B cell (primary cell): ENCODE data around the gene IKZF2.

ENCODE experiments used
- EZH2 ChIP-seq: IDR thresholded peaks from 2 replicates; pipeline ENCODE4 v1.6.1; 2012; ENCODE audit warnings: borderline replicate concordance, low read depth, mild to moderate bottlenecking, moderate library complexity, low read length; ENCODE audit not compliant: insufficient read depth, poor library complexity, severe bottlenecking
- TF ChIP-seq, protein P1 (sequence below): fragments of 200-600 bp; IDR thresholded peaks from one replicate; pipeline ENCODE4 v1.8.0; 2022; ENCODE audit warnings: antibody characterized with exemption, mild to moderate bottlenecking

DNA sequence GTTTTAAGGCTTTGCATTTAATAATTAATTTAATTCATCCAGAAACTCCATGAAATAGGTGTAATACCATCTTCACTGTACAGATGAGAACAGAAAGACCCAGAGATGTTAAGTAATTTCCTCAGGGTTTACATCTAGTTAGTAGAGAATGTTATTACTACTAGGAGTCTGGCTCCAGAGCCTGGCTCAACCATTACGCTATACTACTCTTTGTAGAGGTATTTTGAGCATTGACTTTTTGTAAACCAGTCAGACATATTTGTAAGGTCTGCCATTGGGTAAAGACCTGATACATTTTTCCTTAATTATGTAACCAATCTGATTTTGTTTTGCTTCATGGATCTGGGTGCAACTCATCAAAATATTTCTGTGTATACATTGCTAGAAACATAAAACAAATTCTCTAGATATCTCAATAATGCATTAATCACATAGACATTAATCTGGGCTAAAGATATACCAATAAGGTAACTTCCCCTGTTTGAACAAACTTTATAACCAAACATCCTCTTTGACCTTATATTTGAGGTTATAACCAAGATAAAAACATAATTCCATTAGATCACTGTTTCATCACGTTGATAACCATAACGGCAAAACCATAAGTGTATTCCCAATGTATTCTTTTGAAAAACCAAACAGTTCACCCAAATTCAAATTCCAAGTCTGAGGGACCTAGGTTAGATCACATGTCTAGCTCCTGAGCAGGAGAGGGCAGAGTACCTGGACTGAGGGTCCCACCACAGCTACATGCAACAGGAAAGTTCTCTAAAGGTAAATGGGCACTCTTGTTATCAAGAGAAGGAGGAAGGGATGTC, 135.0 kb downstream of the IKZF2 start:
- TF ChIP-seq, protein P1, sequence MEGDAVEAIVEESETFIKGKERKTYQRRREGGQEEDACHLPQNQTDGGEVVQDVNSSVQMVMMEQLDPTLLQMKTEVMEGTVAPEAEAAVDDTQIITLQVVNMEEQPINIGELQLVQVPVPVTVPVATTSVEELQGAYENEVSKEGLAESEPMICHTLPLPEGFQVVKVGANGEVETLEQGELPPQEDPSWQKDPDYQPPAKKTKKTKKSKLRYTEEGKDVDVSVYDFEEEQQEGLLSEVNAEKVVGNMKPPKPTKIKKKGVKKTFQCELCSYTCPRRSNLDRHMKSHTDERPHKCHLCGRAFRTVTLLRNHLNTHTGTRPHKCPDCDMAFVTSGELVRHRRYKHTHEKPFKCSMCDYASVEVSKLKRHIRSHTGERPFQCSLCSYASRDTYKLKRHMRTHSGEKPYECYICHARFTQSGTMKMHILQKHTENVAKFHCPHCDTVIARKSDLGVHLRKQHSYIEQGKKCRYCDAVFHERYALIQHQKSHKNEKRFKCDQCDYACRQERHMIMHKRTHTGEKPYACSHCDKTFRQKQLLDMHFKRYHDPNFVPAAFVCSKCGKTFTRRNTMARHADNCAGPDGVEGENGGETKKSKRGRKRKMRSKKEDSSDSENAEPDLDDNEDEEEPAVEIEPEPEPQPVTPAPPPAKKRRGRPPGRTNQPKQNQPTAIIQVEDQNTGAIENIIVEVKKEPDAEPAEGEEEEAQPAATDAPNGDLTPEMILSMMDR: no peak
- no peak for TF ChIP-seq EZH2
